ENCODE data around the gene TMEM150A.
A peak's percentile ranks its signal among the peaks of the same experiment; 100 is the strongest.

The TMEM150A gene

DNA sequence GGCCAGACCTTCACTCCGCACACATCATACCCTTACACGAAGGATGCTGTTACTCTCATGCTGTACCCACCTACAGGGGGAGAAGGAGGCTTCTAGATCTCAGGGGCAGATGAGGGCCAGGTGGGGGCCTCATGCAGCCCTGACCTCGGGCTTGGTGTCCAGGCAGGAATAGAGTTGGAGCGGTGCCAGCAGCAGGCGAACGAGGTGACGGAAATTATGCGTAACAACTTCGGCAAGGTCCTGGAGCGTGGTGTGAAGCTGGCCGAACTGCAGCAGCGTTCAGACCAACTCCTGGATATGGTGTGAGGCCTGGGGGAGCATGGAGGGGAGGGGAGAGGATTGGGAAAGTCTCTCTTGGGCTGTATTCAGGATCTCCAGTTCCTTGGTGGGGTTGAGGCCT, 10.9 kb downstream of the TMEM150A start:
- no peaks in the 10 kb centered on the region for H3K9me3 Mint-ChIP-seq
- H3K4me1 Mint-ChIP-seq (ENCODE audit: low read depth), result peaks cover 36% of the 10 kb centered on the region
- H3K4me3 Mint-ChIP-seq, result no peak overlapping the region
- DNase-seq, result no peak
- no peaks in the 10 kb centered on the region for H3K27me3 Mint-ChIP-seq
- no peak overlapping the region for H3K27ac Mint-ChIP-seq
- H3K36me3 Mint-ChIP-seq (ENCODE audit: low read depth), result peaks cover 18% of the 10 kb centered on the region

DNA sequence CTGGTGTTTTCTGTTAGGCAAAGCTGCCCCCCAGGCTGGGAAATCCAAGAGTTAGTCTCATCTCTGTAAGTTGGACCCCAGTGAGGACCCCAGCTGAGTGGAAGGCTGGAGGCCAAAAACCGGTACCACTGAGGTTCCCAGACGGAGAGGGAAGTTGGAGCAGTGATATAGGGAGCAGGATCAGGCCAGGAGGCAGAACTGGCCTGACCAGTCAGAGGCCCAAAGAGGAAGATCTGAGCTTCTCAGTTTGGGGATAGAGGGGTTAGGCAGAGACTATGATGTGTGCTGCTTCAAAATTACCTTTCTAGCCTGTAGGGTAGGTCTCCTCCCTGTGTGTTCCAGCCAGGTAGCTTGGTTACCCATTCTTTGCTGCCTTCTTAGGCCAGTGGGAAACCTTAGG, 11.5 kb downstream of the TMEM150A start:
- Mint-ChIP-seq H3K27me3 (no peaks in the 10 kb centered on the region), H3K4me1 (ENCODE audit: low read depth) (peaks cover 33% of the 10 kb centered on the region), H3K9me3 (no peaks in the 10 kb centered on the region), H3K27ac (no peak overlapping the region), H3K4me3 (no peak overlapping the region), H3K36me3 (ENCODE audit: low read depth) (peaks cover 12% of the 10 kb centered on the region)
- DNase-seq, result no peak

DNA sequence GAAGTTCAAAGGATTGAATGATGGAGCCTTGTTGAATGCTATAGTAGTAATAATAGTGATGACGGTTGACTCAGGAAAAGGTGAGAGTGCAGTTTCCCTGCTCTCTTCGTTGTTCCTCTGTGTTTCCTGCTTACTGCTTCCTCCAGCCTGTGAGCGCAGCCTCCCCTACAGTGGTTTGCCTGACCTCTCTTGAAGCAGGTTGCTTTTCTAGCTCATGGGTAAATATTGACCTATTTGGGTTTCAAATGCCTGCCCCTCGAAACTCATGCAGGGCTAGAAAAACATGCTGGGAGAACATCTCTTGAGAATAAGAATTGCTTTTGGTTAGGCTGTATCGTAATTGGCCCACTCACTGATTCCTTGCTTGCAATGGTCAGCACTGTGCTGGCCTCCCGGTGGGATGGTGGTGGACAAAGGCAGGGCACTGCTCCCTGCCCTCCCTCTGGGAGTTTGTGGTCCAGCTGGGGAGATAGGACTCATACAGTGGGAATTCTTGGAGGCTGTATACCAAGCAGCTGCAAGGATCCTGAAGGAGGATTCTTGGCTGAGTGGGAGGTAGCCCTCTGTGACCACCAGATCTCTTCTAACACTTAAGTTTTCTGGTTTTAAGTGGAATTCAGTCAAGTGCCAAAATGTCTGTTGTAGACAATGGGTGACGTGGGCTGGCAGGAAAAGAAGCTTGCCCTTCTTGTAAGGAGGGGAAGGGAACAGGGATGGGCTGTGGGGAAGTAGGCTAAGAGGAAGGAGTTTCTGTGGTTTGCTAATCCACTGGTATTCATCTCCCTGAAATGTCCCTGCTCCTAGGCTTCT, 12.3 kb downstream of the TMEM150A start:
- Mint-ChIP-seq H3K4me3 (no peak overlapping the region), H3K27me3 (no peaks in the 10 kb centered on the region), H3K27ac (peak overlapping the region; percentile 65), H3K4me1 (ENCODE audit: low read depth) (peaks cover 38% of the 10 kb centered on the region), H3K9me3 (no peaks in the 10 kb centered on the region), H3K36me3 (ENCODE audit: low read depth) (peaks cover 6% of the 10 kb centered on the region)
- no peak for DNase-seq

DNA sequence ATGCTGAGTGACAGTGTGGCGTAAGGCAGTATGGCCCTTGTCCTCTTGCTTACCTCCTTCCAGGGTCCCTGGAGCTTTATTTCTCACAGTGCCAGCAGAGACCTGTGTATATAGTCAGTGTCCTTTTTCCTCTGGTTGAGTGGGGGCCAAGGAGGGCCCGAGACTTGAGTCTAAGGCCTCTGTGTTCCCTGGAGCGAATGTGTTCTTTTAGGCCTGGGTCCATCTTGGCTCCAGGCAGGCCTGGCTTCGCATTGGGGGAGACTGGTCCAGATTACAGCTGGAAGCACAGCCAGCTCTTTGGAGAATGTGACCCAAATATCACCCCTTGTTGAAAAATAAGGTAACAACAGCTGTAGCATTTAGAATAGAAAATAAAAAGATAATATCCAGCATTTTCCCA, 13.3 kb downstream of the TMEM150A start:
- no peaks in the 10 kb centered on the region for H3K27me3 Mint-ChIP-seq
- H3K27ac Mint-ChIP-seq, result no peak overlapping the region
- peaks cover 35% of the 10 kb centered on the region for H3K4me1 Mint-ChIP-seq (ENCODE audit: low read depth)
- H3K36me3 Mint-ChIP-seq (ENCODE audit: low read depth), result no peaks in the 10 kb centered on the region
- no peaks in the 10 kb centered on the region for H3K9me3 Mint-ChIP-seq
- no peak overlapping the region for H3K4me3 Mint-ChIP-seq
- DNase-seq, result no peak

DNA sequence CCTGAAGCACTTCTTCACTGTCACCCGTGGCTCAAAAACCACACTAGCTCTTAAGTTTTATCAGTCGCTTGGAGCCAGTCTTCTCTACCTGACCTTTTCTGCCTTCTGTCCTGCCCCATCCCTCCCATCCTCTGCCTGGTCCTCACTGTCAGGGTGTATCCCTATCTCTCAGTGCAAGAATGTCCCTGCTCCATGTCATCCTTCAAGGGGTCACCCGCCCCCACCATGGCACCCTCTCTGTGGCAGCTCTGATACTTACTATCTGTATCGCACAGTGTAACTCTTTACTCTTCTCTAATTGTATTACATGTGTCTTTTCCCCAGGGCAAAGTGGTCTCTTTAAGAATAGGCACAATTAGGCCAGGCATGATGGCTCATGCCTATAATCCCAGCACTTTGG, 13.9 kb downstream of the TMEM150A start:
- Mint-ChIP-seq H3K4me1 (ENCODE audit: low read depth) (peaks cover 37% of the 10 kb centered on the region), H3K36me3 (ENCODE audit: low read depth) (peaks cover 4% of the 10 kb centered on the region), H3K27ac (no peak overlapping the region), H3K9me3 (no peaks in the 10 kb centered on the region), H3K4me3 (no peak overlapping the region), H3K27me3 (no peaks in the 10 kb centered on the region)
- DNase-seq, result no peak

DNA sequence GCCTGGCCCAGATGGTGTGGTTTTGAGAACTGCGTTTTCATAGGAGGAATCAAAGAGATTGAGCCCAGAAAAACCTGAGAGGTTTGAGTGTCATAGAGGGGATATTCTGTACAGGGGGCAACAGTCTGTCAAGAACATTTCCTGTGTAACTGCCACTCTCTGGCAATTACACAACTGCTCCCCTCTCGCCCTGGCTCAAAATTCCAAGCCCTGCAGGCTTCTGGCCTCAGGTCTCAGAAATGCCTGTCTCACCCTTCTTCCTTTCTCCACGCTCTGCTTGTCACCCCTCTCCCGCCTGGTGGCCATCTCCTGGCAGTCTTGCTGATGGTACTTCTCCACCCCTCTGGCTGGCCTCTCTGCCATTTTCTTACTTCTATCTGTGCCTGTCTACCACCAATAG, 14.3 kb downstream of the TMEM150A start:
- Mint-ChIP-seq H3K4me1 (ENCODE audit: low read depth) (peaks cover 39% of the 10 kb centered on the region), H3K27me3 (no peaks in the 10 kb centered on the region), H3K9me3 (no peaks in the 10 kb centered on the region), H3K4me3 (no peak overlapping the region), H3K36me3 (ENCODE audit: low read depth) (peaks cover 8% of the 10 kb centered on the region), H3K27ac (peak overlapping the region; percentile 31)
- no peak for DNase-seq

DNA sequence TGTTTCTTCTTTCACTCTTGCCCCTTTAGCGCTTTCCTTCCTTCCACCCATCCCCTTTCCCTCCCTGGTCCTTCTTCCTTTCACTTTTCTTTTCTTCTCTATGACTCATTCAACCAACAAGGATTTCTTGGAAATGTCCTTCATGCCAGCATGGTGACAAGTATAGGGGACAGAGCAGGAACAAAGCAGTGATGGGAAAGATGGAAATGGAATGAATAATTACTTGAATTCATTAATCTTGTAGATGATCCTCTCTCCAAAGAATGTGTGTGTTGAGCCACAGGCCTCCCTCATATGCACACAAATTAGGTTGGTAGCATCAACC, 16.8 kb downstream of the TMEM150A start:
- H3K27ac Mint-ChIP-seq, result peak overlapping the region; percentile 92
- peaks cover 51% of the 10 kb centered on the region for H3K4me1 Mint-ChIP-seq (ENCODE audit: low read depth)
- H3K9me3 Mint-ChIP-seq, result no peaks in the 10 kb centered on the region
- H3K27me3 Mint-ChIP-seq, result no peaks in the 10 kb centered on the region
- peaks cover 26% of the 10 kb centered on the region for H3K36me3 Mint-ChIP-seq (ENCODE audit: low read depth)
- H3K4me3 Mint-ChIP-seq, result peak overlapping the region; percentile 83
- DNase-seq, result no peak

DNA sequence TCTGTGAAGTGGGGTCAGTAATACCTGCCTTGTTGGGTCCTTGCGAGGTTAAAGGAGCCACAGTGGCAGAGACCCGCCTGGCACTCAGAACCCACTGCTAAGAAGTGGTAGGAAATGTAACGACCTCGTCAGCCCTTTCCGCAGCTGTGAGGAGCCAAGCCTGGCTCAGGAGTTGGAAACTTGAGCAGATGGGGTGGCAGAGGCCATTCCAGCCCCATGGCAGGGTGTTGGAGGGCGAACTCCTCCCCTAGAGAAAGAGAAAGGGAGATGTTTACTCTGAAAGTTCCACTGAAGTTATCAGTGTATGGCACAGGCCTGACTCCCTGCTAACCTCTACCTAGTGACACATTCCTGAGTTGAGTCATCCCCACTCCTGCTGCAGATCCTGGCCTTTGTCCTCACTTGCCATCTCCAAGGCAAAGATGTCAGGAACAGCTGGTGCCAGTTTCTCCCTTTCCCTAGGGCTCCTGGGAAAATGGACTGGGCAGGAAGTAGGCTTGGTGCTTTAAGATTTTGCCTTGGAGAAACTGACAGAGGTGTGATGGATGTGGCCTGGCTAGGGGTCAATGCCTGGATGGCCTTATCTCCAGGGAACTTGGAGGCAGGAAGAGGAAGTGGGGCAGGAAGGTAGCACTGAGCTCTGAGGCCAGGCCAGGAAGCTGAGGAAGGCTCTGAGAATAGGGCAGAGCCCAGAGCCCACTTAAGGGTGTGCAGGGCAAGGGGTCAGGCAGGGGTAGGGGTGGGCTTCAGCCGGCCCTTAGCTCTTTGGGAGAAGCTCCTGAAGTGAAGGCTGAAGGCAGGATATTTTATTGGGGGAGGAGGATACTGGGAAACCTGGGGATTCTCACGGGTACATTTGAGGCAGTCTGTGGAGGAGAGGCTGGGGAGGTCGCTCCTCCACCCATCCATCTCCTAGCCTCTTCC, 17.4 kb downstream of the TMEM150A start:
- H3K4me3 Mint-ChIP-seq, result peak overlapping the region; percentile 83
- H3K36me3 Mint-ChIP-seq (ENCODE audit: low read depth), result peaks cover 29% of the 10 kb centered on the region
- no peaks in the 10 kb centered on the region for H3K27me3 Mint-ChIP-seq
- H3K27ac Mint-ChIP-seq, result peak overlapping the region; percentile 92
- H3K4me1 Mint-ChIP-seq (ENCODE audit: low read depth), result peaks cover 53% of the 10 kb centered on the region
- no peaks in the 10 kb centered on the region for H3K9me3 Mint-ChIP-seq
- no peak for DNase-seq

DNA sequence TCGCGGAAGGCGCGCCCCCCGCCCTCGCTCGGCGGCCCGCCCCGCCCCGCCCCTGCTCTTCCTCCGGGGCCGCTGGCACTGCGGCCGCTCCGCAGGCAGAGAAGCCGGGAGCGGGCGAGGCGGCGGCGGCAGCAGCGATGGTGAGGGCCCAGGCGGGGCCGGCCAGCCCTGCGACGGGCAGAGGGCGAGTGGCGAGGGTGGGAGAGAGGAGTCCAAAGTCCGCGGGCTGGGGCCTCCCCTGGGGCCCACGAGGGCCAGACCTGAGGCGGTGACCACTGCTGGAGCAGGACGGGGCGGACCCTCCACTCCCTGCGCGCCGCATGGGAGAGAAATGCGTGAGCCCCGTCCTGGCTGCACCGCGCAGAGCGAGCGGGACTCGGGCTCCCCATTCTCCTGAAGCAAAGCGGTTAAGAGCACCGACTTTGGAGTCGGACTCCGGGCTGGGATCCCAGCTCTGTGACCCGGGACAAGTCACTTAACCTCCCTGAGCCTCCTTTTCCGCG, 18.1 kb downstream of the TMEM150A start, which contains the start of gene VAMP5:
Gene VAMP5, plus strand, starts transcription at position 78 of the 503 bp plus-strand sequence. Its CDS starts 60 bp downstream, at position 138.
- peak within 1 kb of the TSS; percentile 92 for H3K27ac Mint-ChIP-seq
- H3K4me1 Mint-ChIP-seq (ENCODE audit: low read depth), result peaks cover 54% of the 10 kb centered on the region
- H3K4me3 Mint-ChIP-seq, result peak within 1 kb of the TSS; percentile 83
- no peaks in the 10 kb centered on the region for H3K27me3 Mint-ChIP-seq
- H3K36me3 Mint-ChIP-seq (ENCODE audit: low read depth), result peaks cover 34% of the 10 kb centered on the region
- no peaks in the 10 kb centered on the region for H3K9me3 Mint-ChIP-seq
- peak; percentile 69 for DNase-seq

DNA sequence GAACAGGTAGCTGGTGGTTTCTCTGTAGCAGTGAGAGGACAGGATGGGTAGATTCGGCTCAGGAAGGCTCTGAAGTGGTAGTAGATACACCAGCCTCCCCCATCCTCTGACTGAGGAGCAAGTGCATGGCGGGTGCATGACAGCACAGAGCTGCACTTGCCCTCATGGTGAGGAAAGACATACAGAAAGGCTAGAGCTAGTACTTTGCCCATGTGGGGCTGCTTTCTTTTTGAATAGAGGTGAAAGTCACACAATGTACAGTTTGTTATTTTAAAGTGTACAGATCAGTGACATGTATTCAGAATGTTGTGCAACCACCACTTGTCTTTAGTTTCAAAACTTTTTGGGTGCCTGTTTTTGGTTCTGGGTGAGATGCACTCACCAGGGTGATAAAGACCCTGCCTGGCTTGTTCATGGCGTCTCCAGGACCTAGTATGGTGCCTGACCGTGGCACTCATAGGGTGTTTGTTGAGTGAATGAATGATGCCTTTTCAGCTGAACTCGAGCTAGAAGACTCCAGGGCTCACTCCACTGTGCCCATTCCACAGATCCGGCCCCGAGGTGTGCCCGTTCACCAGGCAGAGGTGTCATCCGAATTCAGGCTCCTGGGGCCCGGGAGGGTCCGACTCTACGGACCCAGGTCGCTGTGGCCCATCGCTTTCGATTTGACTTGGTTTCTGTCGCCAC, 18.7 kb downstream of the TMEM150A start:
- Mint-ChIP-seq H3K4me1 (ENCODE audit: low read depth) (peaks cover 60% of the 10 kb centered on the region), H3K27me3 (no peaks in the 10 kb centered on the region), H3K4me3 (peak overlapping the region; percentile 83), H3K27ac (peak overlapping the region; percentile 92), H3K9me3 (no peaks in the 10 kb centered on the region), H3K36me3 (ENCODE audit: low read depth) (peaks cover 37% of the 10 kb centered on the region)
- DNase-seq, result no peak

DNA sequence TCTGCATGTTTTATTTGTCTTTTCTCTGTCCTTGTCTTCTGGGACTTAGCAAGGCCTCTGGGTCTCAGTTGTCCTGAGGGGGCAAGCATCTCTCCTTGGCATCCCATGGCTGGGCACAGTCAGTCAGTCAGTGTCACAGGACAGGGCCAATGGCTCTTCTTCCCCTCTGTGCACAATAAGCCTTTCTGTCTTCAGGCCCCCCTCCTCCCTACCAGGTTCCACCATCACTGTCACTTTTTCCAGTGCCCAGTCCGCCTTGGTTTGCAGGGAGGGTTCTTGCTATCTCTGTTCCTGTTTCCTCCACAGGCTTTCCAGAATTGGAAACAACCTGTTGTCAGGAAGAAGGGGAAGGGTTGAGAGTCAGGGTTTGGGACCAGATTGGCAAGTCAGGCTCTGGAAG, 20.0 kb downstream of the TMEM150A start:
- H3K4me1 Mint-ChIP-seq (ENCODE audit: low read depth), result peaks cover 63% of the 10 kb centered on the region
- no peaks in the 10 kb centered on the region for H3K27me3 Mint-ChIP-seq
- no peak overlapping the region for H3K4me3 Mint-ChIP-seq
- peaks cover 51% of the 10 kb centered on the region for H3K36me3 Mint-ChIP-seq (ENCODE audit: low read depth)
- H3K9me3 Mint-ChIP-seq, result no peaks in the 10 kb centered on the region
- H3K27ac Mint-ChIP-seq, result peak overlapping the region; percentile 42
- DNase-seq, result no peak

DNA sequence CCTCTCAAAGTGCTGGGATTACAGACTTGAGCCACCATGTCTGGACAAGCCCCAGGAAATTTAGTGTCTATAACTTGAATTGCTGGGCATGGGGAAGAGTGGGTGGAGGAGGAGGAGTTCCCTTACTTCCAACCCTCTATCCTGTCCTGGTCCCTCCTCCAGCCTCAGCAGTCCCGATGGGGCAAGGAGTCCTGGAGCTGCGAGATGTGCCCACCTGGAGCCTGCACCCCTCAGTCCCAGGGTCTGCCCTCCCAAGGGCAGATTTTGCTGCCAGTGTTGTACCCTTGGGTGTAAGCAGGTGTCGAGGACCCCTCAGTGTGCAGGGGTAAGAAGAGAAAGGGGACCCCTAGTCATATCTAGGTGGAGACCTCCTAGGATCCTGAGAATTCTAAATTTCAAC, 22.3 kb downstream of the TMEM150A start:
- Mint-ChIP-seq H3K27ac (no peak overlapping the region), H3K4me1 (ENCODE audit: low read depth) (peaks cover 53% of the 10 kb centered on the region), H3K36me3 (ENCODE audit: low read depth) (peaks cover 54% of the 10 kb centered on the region), H3K4me3 (no peak overlapping the region), H3K9me3 (no peaks in the 10 kb centered on the region), H3K27me3 (no peaks in the 10 kb centered on the region)
- DNase-seq, result no peak

DNA sequence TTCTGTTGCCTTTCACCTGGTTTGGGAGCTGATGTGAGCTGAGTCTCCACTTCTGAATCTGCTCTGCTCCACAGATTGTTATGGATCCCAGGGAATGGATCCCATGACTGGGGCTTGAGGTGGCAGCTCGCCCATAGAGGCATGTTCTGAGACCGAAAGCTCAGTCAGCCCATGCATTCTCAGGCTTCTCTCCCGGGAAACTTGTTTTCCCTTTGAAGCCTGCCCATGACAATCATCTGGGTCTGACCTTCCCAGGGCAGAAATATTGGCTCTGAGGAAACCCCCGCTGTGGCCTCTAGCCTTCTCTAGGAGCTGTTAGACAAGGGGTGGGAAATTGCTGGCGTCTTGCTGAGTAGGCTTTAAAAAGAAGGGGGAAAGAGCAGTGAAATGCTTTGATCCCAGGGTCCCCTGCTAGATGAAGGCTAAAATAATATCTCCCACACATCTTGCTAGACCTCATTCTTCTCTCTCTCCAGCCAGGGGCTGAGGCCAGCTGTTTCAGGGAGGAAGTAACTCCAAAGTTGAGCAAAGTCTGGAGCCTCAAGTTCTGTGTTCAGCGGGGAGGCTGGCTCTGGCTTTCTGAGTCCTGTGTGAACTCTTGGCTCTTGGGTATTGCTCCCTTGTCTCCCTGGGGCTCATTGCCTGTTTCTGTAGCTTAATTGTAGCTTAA, 23.1 kb downstream of the TMEM150A start:
- Mint-ChIP-seq H3K9me3 (no peaks in the 10 kb centered on the region), H3K36me3 (ENCODE audit: low read depth) (peaks cover 54% of the 10 kb centered on the region), H3K27ac (peak overlapping the region; percentile 93), H3K4me3 (peak overlapping the region; percentile 98), H3K27me3 (no peaks in the 10 kb centered on the region), H3K4me1 (ENCODE audit: low read depth) (peaks cover 46% of the 10 kb centered on the region)
- no peak for DNase-seq
